NT2/D1 (cell line): ENCODE data around the gene ABLIM1.

Source experiments
- DNase-seq: peaks from one replicate; pipeline ENCODE4 v3.0.0-alpha.2; 2011; ENCODE audit warnings: low read depth, low spot score
- H3K27me3 ChIP-seq: 2 replicates; pipeline ENCODE4 v1.6.0; 2011; ENCODE audit warnings: mild to moderate bottlenecking; ENCODE audit not compliant: insufficient read length, insufficient read depth
- H3K36me3 ChIP-seq: 2 replicates; pipeline ENCODE4 v1.6.1; 2011; ENCODE audit warnings: mild to moderate bottlenecking, low read length, mixed read lengths; ENCODE audit not compliant: insufficient read depth, insufficient read length
- H3K4me1 ChIP-seq: 2 replicates; pipeline ENCODE4 v1.5.1; 2011; ENCODE audit not compliant: insufficient read depth, insufficient read length
- H3K4me3 ChIP-seq: 2 replicates; pipeline ENCODE4 v1.5.1; 2011; ENCODE audit warnings: low read depth; ENCODE audit not compliant: insufficient read length
- H3K9ac ChIP-seq: 2 replicates; pipeline ENCODE4 v1.6.0; 2011; ENCODE audit warnings: low read depth; ENCODE audit not compliant: insufficient read length
- H3K9me3 ChIP-seq: 2 replicates; pipeline ENCODE4 v1.5.1; 2011; ENCODE audit warnings: mild to moderate bottlenecking, low read length; ENCODE audit not compliant: insufficient read depth
- SUZ12 ChIP-seq: IDR thresholded peaks from 2 replicates; pipeline ENCODE4 v1.6.1; 2011; ENCODE audit not compliant: insufficient read length, insufficient read depth; ENCODE audit errors: extremely low read depth
- YY1 ChIP-seq: IDR thresholded peaks from 2 replicates; pipeline ENCODE4 v1.6.1; 2011; ENCODE audit not compliant: insufficient read length, insufficient read depth
- ZNF274 ChIP-seq: IDR thresholded peaks from 2 replicates; pipeline ENCODE4 v1.6.1; 2011; ENCODE audit warnings: mild to moderate bottlenecking, low read depth, low read length

ABLIM1 gene

DNA sequence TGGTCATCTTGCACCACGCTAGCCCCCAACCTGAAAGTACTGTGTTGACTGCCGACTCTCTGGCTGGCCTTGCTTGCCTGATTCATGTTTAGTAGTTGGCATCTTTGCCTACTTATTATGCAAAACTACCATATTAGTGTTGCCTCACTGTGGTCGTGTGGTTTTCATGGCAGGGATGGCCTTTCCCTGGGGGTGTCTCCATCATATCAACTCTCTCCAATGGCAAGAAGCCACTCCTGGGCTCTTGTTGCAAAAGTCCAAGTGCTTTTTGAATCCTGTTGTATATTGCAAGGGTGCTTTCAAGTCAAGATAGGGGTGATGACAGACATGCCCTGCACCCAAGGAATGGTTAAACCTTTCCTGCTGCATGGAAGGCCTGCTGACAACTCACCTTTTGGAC, 39.4 kb downstream of the ABLIM1 start:
- H3K36me3 ChIP-seq, result peaks cover 21% of the 10 kb centered on the region
- H3K9me3 ChIP-seq, result no peaks in the 10 kb centered on the region
- no peak for DNase-seq
- H3K27me3 ChIP-seq, result no peaks in the 10 kb centered on the region
- no peak overlapping the region for H3K4me3 ChIP-seq
- H3K4me1 ChIP-seq, result no peaks in the 10 kb centered on the region
- H3K9ac ChIP-seq, result no peak overlapping the region
- TF ChIP-seq ZNF274 (no peak), SUZ12 (no peak), YY1 (no peak)

DNA sequence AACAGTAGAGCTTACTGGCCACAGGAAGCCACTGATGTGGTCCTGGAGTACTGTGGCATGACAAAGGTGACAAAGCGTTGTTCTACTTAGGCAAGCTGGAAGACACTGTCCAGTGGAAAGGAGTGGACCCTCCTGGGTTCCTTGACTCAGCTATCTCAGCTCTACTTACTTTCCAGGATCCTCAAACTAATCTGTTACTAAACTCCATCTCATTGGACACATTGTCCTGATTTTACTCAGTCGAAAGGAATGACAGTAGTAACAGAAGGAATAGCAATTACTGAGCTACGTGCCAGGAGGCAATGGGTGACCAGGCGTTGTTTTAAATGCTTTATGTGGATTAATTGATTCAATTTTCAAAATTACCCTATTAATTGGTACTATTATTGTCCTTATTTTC, 41.6 kb downstream of the ABLIM1 start:
- TF ChIP-seq SUZ12 (no peak), YY1 (no peak), ZNF274 (no peak)

DNA sequence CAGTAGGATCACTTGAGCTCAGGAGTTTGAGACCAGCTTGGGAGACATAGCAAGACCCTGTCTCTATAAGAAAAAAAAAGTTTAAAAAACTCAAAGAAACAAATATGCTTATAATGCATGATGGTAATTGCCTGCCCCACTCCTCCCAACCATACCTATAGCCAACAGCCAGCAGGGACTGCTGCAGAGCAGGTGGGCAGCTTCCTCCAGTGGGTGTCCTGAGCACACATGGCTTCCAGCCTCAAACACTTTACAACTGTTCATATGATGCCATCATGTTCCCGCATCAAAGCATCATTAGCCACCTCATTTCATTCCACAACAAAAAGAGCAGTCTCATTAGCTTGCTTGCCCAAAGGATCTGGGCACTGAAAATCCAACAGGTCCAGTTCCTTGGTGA, 42.0 kb downstream of the ABLIM1 start:
- TF ChIP-seq ZNF274 (no peak), SUZ12 (no peak), YY1 (no peak)
- H3K4me1 ChIP-seq, result no peaks in the 10 kb centered on the region
- no peak overlapping the region for H3K4me3 ChIP-seq
- no peaks in the 10 kb centered on the region for H3K27me3 ChIP-seq
- peaks cover 21% of the 10 kb centered on the region for H3K36me3 ChIP-seq
- H3K9ac ChIP-seq, result no peak overlapping the region
- no peak for DNase-seq
- no peaks in the 10 kb centered on the region for H3K9me3 ChIP-seq

More for the DNA sequence above, 41.6 kb downstream of the ABLIM1 start:
- H3K4me1 ChIP-seq, result no peaks in the 10 kb centered on the region
- peaks cover 21% of the 10 kb centered on the region for H3K36me3 ChIP-seq
- no peak overlapping the region for H3K9ac ChIP-seq
- H3K9me3 ChIP-seq, result no peaks in the 10 kb centered on the region
- no peak for DNase-seq
- no peaks in the 10 kb centered on the region for H3K27me3 ChIP-seq
- no peak overlapping the region for H3K4me3 ChIP-seq

DNA sequence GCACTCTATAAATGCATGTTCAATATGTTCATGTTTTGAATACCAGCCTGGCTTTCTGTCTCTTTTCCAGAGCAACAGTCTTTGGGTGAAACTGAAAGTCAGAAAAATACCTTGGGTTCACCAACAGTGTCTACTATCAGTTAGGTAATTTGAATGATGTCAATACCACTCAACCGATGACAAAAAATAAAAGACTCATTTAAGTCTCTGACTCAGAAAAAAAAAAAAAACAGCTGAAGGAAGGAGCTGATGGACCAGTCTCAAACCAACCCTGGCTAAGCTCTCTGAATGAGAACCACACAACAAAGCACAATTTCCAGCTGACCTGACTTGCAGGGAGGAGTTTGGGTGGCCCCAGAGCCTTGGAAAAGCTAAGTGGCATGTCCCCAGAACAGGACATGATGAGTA, 42.5 kb downstream of the ABLIM1 start:
- Histone ChIP-seq H3K4me3 (no peak overlapping the region), H3K27me3 (no peaks in the 10 kb centered on the region), H3K36me3 (peaks cover 18% of the 10 kb centered on the region), H3K4me1 (no peaks in the 10 kb centered on the region), H3K9me3 (no peaks in the 10 kb centered on the region), H3K9ac (no peak overlapping the region)
- TF ChIP-seq ZNF274 (no peak), SUZ12 (no peak), YY1 (no peak)
- no peak for DNase-seq

DNA sequence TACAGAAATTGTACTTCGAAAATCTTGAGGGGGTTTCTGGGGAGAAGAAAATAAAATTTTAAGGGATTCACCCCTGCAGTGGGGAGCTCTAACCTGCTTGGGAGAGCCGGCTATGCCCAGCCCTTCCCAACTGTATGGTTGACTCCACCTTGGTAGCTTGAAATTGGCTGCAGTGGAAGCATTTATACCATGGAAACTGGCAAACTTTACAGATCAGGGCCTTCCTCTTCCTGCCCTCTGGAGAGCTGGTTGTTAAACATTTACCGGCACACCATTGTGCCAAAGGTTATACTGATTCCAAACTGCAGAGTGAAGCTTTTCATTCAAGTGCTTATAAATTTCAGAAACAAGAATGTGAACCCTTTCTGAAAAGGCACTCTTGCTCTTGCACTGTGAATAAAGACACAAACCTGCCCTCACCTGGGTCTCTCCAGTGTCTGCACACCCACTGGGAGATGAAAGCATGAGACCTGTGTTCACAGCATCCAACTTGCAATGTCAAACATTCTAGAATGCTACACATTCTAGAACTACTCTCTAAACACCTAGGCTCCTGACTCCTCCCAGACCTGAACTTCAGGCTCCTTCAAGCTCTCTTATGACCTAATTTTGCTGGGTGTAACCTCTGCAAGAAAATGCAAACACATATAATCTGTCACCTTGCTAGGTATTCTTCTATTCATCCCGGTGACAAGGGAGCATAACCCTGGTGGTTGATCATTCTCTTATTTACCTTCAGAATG, 44.7 kb downstream of the ABLIM1 start:
- no peak for DNase-seq
- no peaks in the 10 kb centered on the region for H3K4me1 ChIP-seq
- no peak overlapping the region for H3K9ac ChIP-seq
- no peak for TF ChIP-seq YY1
- TF ChIP-seq ZNF274, result no peak
- no peak for TF ChIP-seq SUZ12
- H3K9me3 ChIP-seq, result no peaks in the 10 kb centered on the region
- H3K36me3 ChIP-seq, result peaks cover 9% of the 10 kb centered on the region
- H3K4me3 ChIP-seq, result no peak overlapping the region
- no peaks in the 10 kb centered on the region for H3K27me3 ChIP-seq

DNA sequence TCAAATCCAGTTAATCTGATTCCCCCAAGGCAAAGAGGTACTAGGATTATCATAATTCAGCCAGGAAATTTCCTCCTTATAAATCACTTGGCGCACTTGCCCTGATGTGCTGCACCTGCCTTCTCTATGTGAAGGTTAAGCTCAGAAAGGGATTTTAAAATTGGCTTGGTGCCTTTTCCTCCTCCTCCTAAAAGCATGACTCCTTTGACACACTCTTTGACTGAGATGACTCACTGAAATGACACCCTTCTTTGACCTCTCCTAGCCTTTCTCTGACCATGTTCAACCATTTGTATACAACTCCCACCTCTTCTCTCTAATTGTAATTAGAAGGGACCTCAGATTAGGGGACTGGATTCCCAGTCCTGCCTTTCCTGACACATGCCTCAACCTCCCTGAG, 46.5 kb downstream of the ABLIM1 start:
- H3K9me3 ChIP-seq, result no peaks in the 10 kb centered on the region
- TF ChIP-seq ZNF274, result no peak
- H3K9ac ChIP-seq, result no peak overlapping the region
- DNase-seq, result no peak
- H3K4me3 ChIP-seq, result no peak overlapping the region
- H3K27me3 ChIP-seq, result no peaks in the 10 kb centered on the region
- peaks cover 5% of the 10 kb centered on the region for H3K36me3 ChIP-seq
- no peaks in the 10 kb centered on the region for H3K4me1 ChIP-seq

DNA sequence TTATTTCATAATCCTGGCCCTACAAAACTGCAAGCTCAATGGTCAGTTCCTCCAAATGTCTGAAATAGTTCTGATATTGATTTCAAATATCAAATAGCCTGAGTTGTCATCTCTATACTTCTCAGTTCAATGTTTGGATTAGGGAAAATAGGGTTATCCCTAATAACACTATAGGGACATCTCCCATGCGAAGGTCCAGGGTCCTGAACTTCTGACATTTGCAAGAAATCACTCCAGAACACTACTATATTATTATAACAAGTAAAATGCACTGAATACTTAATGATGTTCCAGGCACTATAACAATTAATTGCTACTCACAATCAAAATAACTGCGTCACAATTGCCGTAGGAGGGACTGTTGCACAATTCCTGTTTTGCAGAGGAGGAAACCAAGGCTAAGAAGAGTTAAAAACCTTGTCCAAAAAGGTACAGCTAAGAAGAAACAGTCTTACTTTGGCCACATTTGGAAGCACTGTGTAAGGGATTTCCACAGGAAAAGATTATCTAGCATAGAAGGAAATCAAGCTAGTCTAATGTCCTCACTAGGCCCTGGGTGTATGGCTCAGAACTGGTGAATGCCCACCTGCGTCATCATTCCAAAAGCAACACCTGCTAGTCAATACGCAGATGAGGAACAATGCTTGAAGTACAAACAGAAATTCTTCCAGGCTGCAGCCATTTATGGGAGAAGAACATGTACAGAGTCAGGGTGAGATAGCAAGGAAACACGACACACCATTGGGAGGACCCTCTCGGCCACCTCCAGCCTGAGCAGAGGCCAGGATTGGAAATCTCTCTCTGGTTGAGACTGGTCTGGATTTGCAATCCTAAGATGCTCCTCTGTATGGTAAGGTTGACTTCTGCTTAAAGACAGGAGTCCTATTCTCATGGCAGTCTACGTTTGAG, 48.3 kb downstream of the ABLIM1 start:
- no peak overlapping the region for H3K4me3 ChIP-seq
- H3K27me3 ChIP-seq, result no peaks in the 10 kb centered on the region
- H3K36me3 ChIP-seq, result no peaks in the 10 kb centered on the region
- H3K9me3 ChIP-seq, result no peaks in the 10 kb centered on the region
- no peaks in the 10 kb centered on the region for H3K4me1 ChIP-seq
- TF ChIP-seq SUZ12 (no peak), ZNF274 (no peak), YY1 (no peak)
- no peak overlapping the region for H3K9ac ChIP-seq
- DNase-seq, result no peak
